T47D (cell line): ENCODE data around the gene HNF4A.

Experiments
- DNase-seq, 2 experiments: peaks; one replicate each; pipeline versions ENCODE4 v3.0.0 to v3.0.0-alpha.2; 2011 to 2012; ENCODE audit warnings: low read depth in 1 of 2, low spot score in 1 of 2
- JUND ChIP-seq: IDR thresholded peaks from 2 replicates; pipeline ENCODE4 v1.6.1; 2012; ENCODE audit warnings: low read depth
- in situ Hi-C: cut with HindIII; loops from 2 replicates; pipeline ENCODE4 v1.10.0; 2016; ENCODE audit warnings: low sequenced_read_pairs, low pct_unique_long_range_greater_than_20kb

HNF4A gene

GRCh38 chr20:44439318-44439717, 83.8 kb downstream of the HNF4A start:
- in situ Hi-C loops = no loop called here
- DNase-seq = no peak
- no peak for TF ChIP-seq JUND

GRCh38 chr20:44442298-44443070, 87.0 kb downstream of the HNF4A start:
- TF ChIP-seq JUND = no peak
- in situ Hi-C loops = no loop called here
- no peak for DNase-seq

DNA sequence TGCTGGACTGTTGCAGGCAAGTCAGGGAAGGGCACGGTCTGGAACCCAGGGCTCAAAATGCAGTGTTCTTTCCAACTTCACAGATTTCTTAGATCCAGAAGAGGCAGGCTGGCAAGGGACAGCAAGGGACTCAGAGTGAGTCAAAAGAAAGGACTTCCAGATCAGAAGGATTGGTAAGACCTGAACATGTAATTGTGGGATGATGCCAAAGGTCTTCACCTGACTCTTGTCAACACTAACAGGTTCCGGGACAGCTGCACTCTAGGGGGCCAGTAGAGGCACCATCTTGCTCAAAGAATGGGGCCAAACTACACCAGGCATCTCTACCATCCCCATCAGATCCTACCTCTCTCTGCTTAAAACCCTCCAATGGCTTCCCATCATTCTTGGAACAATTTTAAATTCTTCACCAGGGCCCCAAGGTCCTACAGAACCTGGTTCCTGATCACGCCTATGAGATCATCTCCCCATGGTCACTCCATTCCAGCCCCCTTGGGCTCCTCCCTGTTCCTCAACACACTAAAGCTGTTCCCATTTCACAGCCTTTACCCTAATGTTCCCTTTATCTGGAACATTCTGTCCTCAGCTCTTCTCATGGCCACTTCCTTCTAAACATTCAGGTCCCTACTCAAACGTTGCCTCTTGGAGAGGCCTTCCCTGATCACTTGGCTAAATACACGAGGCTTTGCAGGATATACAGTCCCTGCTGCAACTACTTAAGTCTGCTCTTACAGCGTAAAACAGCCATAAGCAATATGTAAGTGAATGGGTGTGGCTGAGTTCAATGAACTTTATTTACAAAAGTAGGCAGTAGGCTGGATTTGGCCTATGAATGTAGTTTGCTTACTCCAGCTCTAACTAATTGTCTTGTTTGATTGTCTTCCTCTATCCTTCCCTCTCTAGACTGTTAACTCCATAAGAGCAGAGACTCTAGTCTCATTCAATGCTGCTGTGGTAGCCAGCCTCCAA, 90.5 kb downstream of the HNF4A start:
- no peak for TF ChIP-seq JUND
- in situ Hi-C loops = no loop called here
- no peak for DNase-seq

DNA sequence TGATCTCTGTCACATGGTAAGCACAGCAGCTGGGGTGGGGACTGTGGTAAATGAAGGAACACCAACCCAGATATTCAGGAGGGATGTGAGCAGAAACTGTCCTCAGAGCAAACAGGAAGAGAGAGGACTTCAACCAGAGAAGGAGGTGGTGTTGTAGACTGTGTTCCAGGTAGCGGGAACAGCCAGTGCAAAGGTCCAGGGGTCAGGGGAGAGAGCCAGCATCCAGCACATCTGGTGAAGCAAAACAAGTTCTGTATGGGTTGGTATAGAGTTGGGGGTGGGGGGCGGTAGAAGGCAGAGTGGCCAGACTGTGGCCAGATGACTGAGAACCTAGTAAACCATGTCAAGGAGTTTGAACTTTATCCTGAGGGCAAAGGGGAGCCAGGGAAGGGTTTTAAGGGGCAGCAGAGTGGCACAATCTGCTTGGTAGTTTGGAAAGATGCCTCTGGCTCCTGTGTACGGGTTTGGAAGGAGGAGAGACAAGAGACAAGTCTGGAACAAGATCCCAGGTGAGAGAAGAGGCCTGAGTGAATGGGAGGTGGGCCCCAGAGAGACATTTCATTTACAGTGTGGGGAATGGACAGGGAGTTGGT, 92.4 kb downstream of the HNF4A start:
- TF ChIP-seq JUND = no peak
- in situ Hi-C loops = no loop called here
- DNase-seq = no peak

DNA sequence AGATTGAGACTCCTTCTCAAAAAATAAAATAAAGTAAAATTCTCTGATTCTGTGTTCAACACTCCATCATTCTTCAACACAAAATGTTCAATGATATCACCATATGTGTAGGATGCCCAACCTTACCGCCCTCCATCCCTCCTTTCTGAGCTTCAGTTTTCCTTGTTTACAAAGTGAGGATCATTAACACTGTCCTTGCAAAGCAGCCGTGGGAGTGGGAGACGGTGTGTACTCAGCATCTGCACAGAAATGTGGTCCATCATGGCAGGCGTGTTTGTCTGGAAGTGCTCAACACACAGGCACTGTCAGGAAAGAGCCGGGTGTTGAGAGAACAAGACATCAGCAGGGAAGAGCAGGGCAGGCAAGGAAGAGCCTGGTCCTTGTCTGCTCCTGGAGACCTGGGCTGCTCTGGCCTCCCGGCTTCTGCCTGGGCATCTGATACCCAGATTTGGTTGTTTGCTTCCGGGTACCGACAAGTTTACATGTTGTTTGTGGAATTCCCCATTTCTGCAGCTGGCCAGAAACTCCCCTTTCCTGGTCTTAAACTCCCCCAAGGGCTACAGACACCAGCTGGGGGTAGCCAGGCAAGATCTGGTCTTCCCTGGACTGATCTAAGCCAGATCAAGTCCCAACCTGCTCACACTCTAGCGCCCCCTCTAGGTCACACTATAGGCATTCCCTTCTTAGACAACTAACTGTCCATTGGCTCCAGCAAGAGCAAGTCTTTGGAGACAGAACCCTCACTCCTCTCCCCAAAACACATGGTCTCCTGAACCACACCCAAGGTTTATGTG, 93.5 kb downstream of the HNF4A start:
- TF ChIP-seq JUND = no peak
- DNase-seq = peak in 1 of 2 experiments; percentile 38
- in situ Hi-C loops = no loop called here

- DNase-seq = no peak
- TF ChIP-seq JUND = no peak
- in situ Hi-C loops = no loop called here
Measured at GRCh38 chr20:44449864-44450263, 94.4 kb downstream of the HNF4A start.

DNA sequence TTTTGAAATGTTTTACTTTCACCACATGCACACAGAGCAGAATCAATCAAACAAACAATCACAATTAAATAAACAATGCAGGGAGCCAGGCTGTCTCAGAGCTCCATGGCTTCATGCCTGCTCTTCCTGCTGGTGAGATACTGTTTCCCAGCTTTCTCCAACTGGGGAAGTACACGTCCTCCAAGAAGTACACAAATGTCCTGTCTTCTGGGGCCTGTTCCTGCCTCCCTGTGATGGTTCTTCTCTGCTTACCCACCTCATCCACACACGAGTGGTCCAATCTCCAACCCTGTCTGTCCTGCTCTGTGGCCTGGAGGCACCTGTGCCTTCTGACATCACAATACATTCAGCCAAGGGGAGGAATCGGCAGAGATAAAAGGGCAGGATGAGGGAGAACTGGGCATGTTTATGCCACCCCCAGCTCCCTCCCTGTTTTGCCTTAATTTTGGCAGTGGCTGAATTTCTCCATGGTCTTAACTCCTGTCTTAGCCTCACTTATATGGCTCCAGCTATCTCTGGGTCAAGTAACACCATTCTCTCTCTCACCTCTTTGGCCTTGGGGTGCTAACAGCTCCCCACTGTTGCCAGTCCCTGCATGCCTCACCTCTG, 94.9 kb downstream of the HNF4A start:
- no peak for DNase-seq
- in situ Hi-C loops = no loop called here

DNA sequence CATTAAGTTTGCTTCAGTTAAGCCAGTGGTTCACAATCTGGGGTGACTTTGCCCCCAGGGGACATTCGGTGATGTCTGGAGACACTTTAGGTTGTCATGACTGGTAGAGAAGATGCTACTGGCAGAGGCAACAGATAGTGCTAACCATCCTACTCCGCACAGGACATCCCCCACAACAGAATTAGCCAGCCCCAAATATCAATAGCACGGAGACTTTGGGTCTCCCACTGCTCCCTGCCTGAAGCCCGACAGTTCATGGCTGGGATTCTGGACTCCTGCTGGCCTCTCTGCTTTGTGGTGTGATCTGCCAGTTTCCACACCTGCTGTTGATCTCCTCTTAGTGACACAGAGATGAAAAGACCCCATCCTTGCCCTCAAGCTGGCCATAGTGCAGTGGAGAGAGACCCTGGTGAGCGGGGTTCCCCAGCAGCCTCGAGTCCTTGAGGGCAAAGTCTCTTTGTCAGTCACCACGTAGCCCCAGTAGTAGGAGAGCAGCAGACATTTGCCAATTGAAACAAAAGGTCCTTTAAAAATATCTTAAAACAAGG, 95.5 kb downstream of the HNF4A start:
- in situ Hi-C loops = no loop called here
- DNase-seq = no peak
- TF ChIP-seq JUND = no peak

More for the DNA sequence above, 94.9 kb downstream of the HNF4A start:
- TF ChIP-seq JUND = no peak

DNA sequence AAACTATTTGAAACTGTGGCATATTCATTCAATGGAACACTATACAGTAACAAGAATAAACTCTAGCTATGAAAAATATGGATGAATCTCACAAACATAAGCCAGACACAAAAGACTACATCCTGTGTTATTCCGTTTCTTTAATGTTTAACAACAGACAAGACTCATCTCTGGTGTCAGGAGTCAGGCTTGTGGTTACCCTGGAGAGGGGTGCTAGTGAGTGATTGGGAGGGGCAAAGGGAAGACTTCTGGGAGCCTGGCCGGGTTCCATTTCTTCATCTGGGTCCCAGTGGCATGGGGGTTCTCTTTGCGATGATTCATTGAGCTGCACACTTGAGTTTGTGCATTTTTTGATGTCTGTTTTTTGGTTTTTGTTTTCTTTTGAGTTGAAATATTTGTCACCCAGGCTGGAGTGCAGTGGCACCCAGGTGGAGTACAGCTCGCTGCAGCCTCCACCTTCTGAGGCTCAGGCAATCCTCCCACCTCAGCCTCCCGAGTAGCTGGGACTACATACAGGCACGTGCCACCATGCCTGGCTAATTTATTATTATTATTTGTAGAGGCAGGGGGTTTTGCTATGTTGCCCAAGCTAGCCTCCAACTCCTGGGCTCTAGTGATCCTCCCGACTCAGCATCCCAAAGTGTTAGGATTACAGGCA, 98.9 kb downstream of the HNF4A start:
- in situ Hi-C loops = no loop called here
- DNase-seq = no peak
- TF ChIP-seq JUND = no peak

- in situ Hi-C loops = no loop called here
- no peak for DNase-seq
- no peak for TF ChIP-seq JUND
Measured at GRCh38 chr20:44455126-44455525, 99.6 kb downstream of the HNF4A start.

- no peak for DNase-seq
- in situ Hi-C loops = no loop called here
- no peak for TF ChIP-seq JUND
Measured at GRCh38 chr20:44456611-44457010, 101.1 kb downstream of the HNF4A start.
